HepG2 (cell line): ENCODE measurements around the gene CARS1. TPM values are rescaled to one million over a fixed set of nuclear protein-coding genes. Genes with fewer than 3 reads are reported as not detected.

ENCODE experiments used
- ARNT ChIP-seq: fragments of 450-650 bp; IDR thresholded peaks from 2 replicates; pipeline ENCODE4 v1.6.1; 2017
- ATF2 ChIP-seq: sonication (generic); formaldehyde crosslinking; IDR thresholded peaks from 2 replicates; pipeline ENCODE4 v1.4.0; 2020; ENCODE audit warnings: missing genetic modification reagents
- BCL6 ChIP-seq: IDR thresholded peaks from 2 replicates; pipeline ENCODE4 v1.6.1; 2016; ENCODE audit warnings: missing genetic modification reagents, missing compliant biosample characterization
- DR1 ChIP-seq: sonication (generic); formaldehyde crosslinking; IDR thresholded peaks from 2 replicates; pipeline ENCODE4 v1.8.0; 2021; ENCODE audit warnings: mild to moderate bottlenecking, missing genetic modification reagents, inconsistent platforms
- EEA1 ChIP-seq: sonication (generic); formaldehyde crosslinking; IDR thresholded peaks from 2 replicates; pipeline ENCODE4 v1.5.1; 2020; ENCODE audit warnings: mild to moderate bottlenecking, missing genetic modification reagents, borderline replicate concordance
- FLYWCH1 ChIP-seq: sonication (generic); formaldehyde crosslinking; IDR thresholded peaks from 2 replicates; pipeline ENCODE4 v1.8.1; 2023; ENCODE audit warnings: mild to moderate bottlenecking, missing genetic modification reagents
- MTERF4 ChIP-seq: sonication (generic); formaldehyde crosslinking; IDR thresholded peaks from 2 replicates; pipeline ENCODE4 v1.8.0; 2023; ENCODE audit warnings: mild to moderate bottlenecking, missing genetic modification reagents
- MXD3 ChIP-seq: IDR thresholded peaks from 2 replicates; pipeline ENCODE4 v1.6.1; 2016; ENCODE audit warnings: mild to moderate bottlenecking, missing biosample characterization, missing genetic modification reagents
- PHF8 ChIP-seq: sonication (generic); formaldehyde crosslinking; IDR thresholded peaks from 2 replicates; pipeline ENCODE4 v1.5.0; 2020; ENCODE audit warnings: missing genetic modification reagents
- RAD21 ChIP-seq: fragments of 450-650 bp; formaldehyde crosslinking; IDR thresholded peaks from 2 replicates; pipeline ENCODE4 v1.5.0; 2020; ENCODE audit warnings: mild to moderate bottlenecking
- SP2 ChIP-seq: sonication (generic); formaldehyde crosslinking; IDR thresholded peaks from 2 replicates; pipeline ENCODE4 v1.5.1; 2020; ENCODE audit warnings: mild to moderate bottlenecking, missing genetic modification reagents
- TARDBP ChIP-seq: sonication (generic); formaldehyde crosslinking; IDR thresholded peaks from 2 replicates; pipeline ENCODE4 v1.8.0; 2022; ENCODE audit warnings: mild to moderate bottlenecking, missing genetic modification reagents
- TEAD3 ChIP-seq: optimal IDR thresholded peaks from 2 replicates; pipeline ENCODE3; 2016; ENCODE audit warnings: borderline replicate concordance
- XBP1 ChIP-seq: sonication (generic); formaldehyde crosslinking; IDR thresholded peaks from 2 replicates; pipeline ENCODE4 v1.5.0; 2020; ENCODE audit warnings: missing genetic modification reagents
- ZNF20 ChIP-seq: sonication (generic); formaldehyde crosslinking; IDR thresholded peaks from 2 replicates; pipeline ENCODE4 v1.4.0; 2020; ENCODE audit warnings: mild to moderate bottlenecking, moderate library complexity, missing genetic modification reagents
- ZNF235 ChIP-seq: sonication (generic); formaldehyde crosslinking; IDR thresholded peaks from 2 replicates; pipeline ENCODE4 v1.8.1; 2023; ENCODE audit warnings: mild to moderate bottlenecking, missing genetic modification reagents, borderline replicate concordance
- ZNF383 ChIP-seq: sonication (generic); formaldehyde crosslinking; IDR thresholded peaks from 2 replicates; pipeline ENCODE4 v1.4.0; 2020; ENCODE audit warnings: missing genetic modification reagents, mild to moderate bottlenecking, borderline replicate concordance
- ZNF441 ChIP-seq: sonication (generic); formaldehyde crosslinking; IDR thresholded peaks from 2 replicates; pipeline ENCODE4 v1.7.0; 2021; ENCODE audit warnings: missing genetic modification reagents, borderline replicate concordance
- ZNF639 ChIP-seq: conservative IDR thresholded peaks from 2 replicates; pipeline ENCODE4 v1.6.1; 2018; ENCODE audit warnings: missing genetic modification reagents
- ZNF710 ChIP-seq: sonication (generic); formaldehyde crosslinking; IDR thresholded peaks from 2 replicates; pipeline ENCODE4 v1.5.0; 2020; ENCODE audit warnings: mild to moderate bottlenecking, missing genetic modification reagents, borderline replicate concordance
- ZNF770 ChIP-seq: sonication (generic); formaldehyde crosslinking; IDR thresholded peaks from 2 replicates; pipeline ENCODE4 v1.5.0; 2020; ENCODE audit warnings: mild to moderate bottlenecking, missing genetic modification reagents
- ZNF839 ChIP-seq: sonication (generic); formaldehyde crosslinking; IDR thresholded peaks from 2 replicates; pipeline ENCODE4 v1.4.0; 2020; ENCODE audit warnings: missing genetic modification reagents, mild to moderate bottlenecking, borderline replicate concordance
- polyA plus RNA-seq, 8 experiments: library from polyadenylated mRNA; depleted of rRNA in 3 of 8; stranded (reverse) in 7 of 8; unstranded in 1 of 8; fragments of >200 nt; fragmentation: Illumina TruSeq in 4 of 8; extraction: Trizol in 4 of 8; gene quantifications; 2 replicates each; pipeline versions ENCODE4 v1.2.1 to v1.2.3, GENCODE V29; 2011 to 2016; ENCODE audit warnings: low read depth in 4 of 8, missing spikeins in 1 of 8, mixed read lengths in 1 of 8; ENCODE audit not compliant: insufficient read depth in 1 of 8
- total RNA-seq, 5 experiments: library from RNA; depleted of rRNA; stranded (reverse); fragments of >200 nt; fragmentation: Illumina TruSeq; extraction: Trizol; gene quantifications; 2 replicates each; pipeline ENCODE4 v1.2.3, GENCODE V29; 2016; ENCODE audit warnings: low read depth in 1 of 5

The CARS1 gene
- total and polyA plus RNA-seq, 2 of the 13 experiments (the other 11 are each of a cell fraction or from before 2014, with no cell fraction given): 33.8 to 47.0 TPM

GRCh38 chr11:2992234-2992996 is 64.8 kb downstream of the CARS1 start, which contains the start of gene NAP1L4 (continued):
- TF ChIP-seq ZNF639 (CRISPR knock-in tag): peak; percentile 76
- no peak for TF ChIP-seq ZNF441
- no peak for TF ChIP-seq ATF2 (CRISPR knock-in tag)
- TF ChIP-seq ZNF839 (CRISPR knock-in tag): 0 out of 2 replicates have a peak, but pooled peaks have one; percentile 28
- peak; percentile 60 for TF ChIP-seq TEAD3 (CRISPR knock-in tag)
- TF ChIP-seq ZNF20 (CRISPR knock-in tag): no peak
- peak; percentile 84 for TF ChIP-seq PHF8 (CRISPR knock-in tag)
- no peak for TF ChIP-seq ZNF770 (CRISPR knock-in tag)
- TF ChIP-seq XBP1 (CRISPR knock-in tag): no peak
- no peak for TF ChIP-seq FLYWCH1
- TF ChIP-seq ARNT: no peak
- 0 out of 2 replicates have a peak, but pooled peaks have one; percentile 35 for TF ChIP-seq TARDBP (CRISPR knock-in tag)
- TF ChIP-seq RAD21 (CRISPR knock-in tag): no peak
- TF ChIP-seq DR1: peak; percentile 41
- TF ChIP-seq BCL6 (CRISPR knock-in tag): peak; percentile 10; the same call in 1 of the 2 replicates
- peak; percentile 71 for TF ChIP-seq MTERF4 (CRISPR knock-in tag)
- TF ChIP-seq MXD3: peak; percentile 41; the same call in 1 of the 2 replicates
- peak; percentile 28; the same call in 1 of the 2 replicates for TF ChIP-seq EEA1 (CRISPR knock-in tag)
- peak; percentile 59 for TF ChIP-seq SP2 (CRISPR knock-in tag)
- no peak; the same call in 1 of the 2 replicates for TF ChIP-seq ZNF235 (CRISPR knock-in tag)
- TF ChIP-seq ZNF710 (CRISPR knock-in tag): no peak
- no peak for TF ChIP-seq ZNF383 (CRISPR knock-in tag)
